Iris pigment epithelial cell (primary cell): ENCODE results near the gene OSBPL1A.
"Not testable (repeated sequence)": the region's sequence is repeated elsewhere in the genome, so short reads cannot be mapped to it uniquely, and the experiment has no call there.

Source experiments
- DNase-seq: peaks from one replicate; pipeline ENCODE4 v3.0.0-alpha.2; 2011; ENCODE audit warnings: low read depth

OSBPL1A gene

DNA sequence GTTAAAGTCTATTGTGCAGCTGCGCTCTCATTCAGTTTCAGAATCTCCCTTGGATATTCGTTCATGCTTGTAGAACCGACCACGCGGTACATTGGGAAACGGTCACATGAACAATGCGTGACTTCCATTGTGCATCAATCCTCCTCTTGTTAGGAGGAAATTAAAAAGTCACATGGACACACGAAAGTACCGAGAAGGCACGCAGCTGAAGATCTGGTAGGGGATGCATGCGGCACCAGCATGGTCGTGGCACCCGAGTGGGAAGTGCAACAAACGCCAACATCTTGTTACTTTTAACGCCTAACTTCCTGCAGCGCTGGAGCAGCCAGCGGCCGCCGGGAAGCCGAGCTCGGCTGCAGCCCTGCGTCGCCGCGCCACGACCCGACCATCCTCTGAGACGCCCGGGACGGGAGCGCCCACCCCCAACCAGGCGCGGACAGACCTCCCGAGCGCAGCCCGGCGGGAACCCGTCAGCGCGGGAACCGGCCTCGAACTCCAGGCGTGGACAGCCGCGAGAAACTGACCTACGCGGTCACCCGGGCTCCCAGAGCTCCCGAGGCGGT is 412 bp downstream of the OSBPL1A start:
- peak; percentile 83 for DNase-seq

DNA sequence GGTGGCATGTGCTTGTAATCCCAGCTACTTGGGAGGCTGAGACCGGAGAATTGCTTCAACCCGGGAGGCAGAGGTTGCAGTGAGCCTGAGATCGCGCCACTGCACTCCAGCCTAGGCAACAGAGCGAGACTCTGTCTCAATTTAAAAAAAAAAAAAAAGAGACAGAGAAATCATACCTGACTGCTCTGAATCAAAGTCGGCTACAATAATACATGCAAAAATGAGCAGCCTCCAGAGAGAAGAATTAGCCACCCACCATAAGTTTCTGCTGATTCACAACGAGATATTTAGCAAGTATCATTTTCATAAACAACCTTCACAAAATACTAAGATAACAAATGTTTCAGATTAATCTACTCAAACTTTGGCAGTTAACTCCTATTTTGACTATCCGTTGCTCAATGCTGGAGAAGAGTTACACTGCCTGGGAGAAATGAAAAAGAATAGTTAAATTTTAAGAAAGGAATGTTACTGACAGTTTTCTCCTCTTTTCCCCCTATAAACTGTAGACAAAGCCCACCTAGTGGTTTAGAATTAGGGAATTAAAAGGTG is 1.5 kb downstream of the OSBPL1A start:
- peak; percentile 58 for DNase-seq

DNA sequence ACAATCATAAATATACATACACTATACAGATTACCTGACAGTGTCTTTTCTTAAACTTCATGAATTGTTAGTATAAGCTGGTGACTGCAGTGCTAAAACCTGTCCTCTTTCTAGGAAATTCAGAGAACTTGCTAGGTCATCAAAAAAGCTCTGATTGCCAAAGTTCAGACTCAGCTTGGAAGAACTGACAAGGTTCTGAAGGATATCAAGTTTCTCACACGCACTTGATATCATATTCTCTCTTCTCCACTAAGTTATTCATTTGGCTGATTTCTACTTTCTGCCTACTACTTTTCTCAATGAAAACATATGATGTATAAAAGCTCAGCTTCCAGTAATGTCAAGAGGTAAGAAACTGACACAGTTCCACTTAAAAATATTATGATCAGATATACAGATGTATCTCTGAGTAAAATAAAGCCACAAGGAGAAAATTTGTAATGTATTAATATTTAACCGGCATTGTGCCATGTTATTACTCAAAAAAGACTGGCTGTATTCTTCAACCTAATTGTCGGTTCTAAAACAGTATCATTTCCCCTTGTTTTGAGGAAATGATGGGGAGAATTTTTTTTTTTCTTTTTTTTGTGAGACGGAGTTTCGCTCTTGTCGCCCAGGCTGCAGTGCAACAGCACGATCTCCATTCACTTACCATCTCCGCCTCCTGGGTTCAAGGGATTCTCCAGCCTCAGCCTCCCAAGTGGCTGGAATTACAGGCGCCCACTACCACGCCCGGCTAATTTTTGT is 2.4 kb downstream of the OSBPL1A start:
- peak; percentile 58 for DNase-seq

DNA sequence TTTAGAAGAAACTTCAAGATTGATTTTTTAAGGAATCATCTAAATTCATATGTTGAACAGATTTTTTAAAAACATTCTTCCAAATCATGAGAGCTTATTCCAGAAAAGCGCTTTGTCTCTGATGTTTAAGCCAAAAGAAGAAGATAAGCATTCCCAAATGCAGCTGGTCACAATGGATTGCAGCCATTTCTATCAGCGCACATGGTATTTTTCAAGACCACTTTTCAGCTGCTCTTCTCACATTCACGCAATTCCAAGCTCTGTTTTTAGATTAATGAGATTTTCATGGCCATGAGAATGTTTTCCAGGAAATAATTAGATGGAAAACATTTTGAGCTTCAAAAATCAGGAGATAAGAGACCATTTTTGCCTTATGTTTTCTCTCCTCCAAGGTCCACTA is 8.7 kb downstream of the OSBPL1A start:
- DNase-seq, result no peak

DNA sequence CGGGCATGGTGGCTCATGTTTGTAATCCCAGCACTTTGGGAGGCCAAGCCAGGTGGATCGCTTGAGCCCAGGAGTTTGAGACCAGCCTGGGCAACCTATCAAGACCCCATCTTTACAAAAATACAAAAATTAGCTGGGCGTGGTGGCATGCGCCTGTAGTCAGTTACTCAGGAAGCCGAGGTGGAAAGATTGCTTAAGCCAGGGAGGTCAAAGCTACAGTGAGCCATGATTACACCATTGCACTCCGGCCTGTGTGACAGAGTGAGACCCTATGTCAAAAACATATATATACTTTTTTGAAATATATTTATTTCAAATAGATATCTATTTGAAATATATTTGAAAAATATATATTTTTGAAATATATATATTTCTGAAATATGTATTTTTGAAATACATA is 10.9 kb downstream of the OSBPL1A start:
- no peak for DNase-seq

DNA sequence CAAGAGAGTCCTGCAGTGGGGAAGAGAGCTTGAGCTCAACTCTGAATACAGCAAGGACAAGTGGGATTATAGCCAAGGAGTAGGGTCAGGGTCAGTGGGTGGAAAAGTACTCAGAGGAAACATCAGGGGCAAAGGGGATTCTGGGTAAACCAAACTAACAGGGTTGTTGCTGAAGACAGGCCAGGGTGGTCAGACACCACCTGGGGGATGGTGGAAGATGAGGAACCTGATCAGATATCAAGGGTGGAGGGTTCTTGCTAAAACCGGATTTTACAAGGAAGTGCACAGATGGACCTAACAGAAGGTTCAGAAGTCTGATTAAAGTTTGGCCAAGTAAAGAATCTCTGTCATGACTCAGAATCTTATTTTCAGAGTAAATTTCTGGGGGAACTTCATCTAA is 16.5 kb downstream of the OSBPL1A start:
- no peak for DNase-seq

DNA sequence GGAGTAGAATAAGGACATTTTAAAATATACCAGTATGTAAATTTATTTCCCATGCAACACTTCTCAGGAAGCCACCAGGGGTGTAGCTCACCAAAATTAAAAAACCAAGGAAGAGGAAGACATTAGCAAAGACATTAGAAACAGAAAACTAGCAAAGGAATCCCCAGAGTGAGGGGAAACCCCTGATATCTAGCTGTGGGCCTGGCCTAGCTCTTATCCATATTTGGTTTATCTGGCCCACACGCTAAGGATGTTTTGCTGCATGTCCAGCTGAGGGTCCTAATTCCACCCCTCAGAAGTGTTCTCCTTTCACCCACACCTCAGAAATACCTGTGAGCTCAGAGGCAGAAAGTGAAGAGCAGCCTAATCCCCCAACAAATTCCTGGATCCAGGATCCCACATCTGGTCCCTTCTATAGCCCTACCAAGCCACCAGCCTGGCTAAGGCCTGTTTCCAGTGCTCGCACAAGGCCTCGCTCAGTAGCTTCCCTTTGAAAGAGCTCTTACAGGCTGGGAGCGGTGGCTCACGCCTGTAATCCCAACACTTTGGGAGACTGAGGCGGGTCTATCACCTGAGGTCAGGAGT is 17.4 kb downstream of the OSBPL1A start:
- no peak for DNase-seq

DNA sequence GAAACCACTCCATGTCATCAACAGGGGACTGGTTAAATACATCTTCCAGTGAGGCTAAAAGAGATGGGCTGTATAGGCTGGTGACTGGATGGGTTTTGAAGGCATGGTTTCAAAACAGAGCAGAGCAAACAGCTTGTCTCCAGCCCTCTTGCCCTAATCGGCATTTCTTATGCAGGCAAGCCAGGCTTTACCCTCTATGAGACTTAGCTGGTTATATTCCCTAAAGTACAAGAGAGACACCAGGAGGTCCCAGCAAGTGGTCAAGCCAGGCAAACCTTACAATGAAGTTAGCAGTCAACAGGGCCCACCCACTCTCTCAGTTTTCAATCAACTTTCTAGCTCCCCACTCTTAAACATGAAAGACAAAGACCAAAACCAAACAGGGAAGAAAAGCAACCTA is 19.0 kb downstream of the OSBPL1A start:
- no peak for DNase-seq

DNA sequence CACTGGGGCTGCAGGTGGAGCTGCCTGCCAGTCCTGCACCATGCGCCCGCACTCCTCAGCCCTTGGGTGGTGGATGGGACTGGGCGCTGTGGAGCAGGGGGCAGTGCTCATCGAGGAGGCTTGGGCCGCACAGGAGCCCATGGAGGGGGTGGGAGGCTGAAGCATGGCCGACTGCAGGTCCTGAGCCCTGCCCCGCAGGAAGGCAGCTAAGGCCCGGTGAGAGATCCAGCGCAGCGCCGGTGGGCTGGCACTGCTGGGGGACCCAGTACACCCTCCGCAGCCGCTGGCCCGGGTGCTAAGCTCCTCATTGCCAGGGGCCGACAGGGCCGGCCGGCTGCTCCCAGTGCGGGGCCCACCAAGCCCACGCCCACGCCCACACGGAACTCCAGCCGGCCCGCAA is 21.1 kb downstream of the OSBPL1A start:
- not testable (repeated sequence) for DNase-seq

DNA sequence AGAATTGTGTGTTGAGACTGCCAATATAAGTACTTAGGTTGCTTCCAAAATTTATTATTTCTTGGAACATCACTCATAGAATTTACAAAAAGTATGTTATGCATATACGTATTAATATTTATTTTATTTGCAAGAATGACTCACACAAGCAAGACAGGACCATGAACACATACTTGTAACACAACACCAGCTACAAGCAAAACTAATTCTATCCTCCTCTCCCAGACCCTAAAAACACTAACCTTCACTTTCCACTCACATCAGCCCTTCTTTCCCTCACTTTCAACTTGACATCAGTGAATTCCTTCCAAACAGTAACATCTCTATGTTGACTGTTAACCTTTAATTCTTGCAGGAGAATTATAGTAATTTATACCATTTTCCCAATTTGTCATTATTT is 24.3 kb downstream of the OSBPL1A start:
- DNase-seq, result peak; percentile 61

DNA sequence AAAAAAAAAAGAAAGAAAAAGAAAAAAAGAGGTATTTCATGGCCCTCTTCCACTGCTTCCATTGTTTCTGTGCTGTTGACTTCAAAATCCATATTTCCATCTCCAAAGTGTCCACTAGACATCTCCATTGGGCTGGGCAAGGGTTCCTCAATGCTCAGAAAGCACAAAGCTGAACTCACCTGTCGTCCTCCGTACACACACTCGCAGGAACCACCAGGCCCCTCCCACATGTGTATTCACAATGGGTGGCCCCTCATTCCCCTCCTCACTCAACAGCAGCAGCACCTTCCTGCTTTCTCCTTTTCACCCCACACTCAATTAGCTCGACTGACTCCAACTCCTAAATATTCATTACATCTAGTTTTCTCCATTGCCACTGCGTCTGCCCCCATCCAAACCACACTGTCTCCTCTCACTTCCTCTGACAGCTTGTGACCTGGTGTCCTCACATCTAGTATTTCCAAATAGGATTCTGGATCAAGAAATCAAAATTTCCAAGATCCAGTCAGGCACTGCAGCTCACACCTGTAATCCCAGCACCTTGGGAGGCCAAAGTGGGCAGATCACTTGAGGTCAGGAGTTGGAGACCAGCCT is 25.2 kb downstream of the OSBPL1A start:
- no peak for DNase-seq

DNA sequence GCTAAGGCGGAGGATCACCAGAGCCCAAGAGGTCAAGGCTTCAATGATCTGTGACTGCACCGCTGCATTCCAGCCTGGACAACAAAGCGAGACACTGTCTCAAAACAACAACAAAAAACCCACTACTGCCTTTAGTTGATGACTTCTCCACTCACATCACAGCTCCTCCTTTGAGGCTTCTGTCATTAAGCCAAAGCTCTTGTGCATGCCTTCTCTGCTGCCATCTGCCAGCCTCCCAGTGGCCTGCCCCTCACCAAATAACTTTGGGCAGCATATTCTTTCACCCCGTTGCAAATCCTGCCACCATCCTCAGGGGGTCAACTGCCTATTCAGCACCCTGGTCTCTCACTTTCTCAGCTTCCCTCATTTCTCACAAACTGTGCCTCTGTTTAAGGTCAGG is 27.5 kb downstream of the OSBPL1A start:
- DNase-seq, result no peak

DNA sequence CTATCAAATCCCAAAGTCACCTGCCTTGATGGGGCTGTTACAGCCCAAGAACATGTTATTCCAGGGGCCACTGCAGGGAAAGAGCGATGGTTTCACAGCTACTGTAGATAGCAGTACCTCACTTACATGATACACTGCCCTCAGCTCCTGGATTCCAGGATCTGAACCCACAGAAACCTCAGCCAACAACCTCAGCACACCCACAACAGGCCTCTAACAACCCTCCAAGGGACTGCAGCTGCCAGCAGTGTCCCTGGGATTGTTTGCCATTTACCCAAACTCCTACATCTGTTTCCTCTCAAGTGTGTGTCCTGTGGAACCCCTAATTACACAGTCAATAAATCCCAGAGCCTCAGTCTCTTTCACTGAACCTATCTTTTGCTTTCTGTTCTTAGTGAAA is 28.2 kb downstream of the OSBPL1A start:
- DNase-seq, result peak; percentile 15

DNA sequence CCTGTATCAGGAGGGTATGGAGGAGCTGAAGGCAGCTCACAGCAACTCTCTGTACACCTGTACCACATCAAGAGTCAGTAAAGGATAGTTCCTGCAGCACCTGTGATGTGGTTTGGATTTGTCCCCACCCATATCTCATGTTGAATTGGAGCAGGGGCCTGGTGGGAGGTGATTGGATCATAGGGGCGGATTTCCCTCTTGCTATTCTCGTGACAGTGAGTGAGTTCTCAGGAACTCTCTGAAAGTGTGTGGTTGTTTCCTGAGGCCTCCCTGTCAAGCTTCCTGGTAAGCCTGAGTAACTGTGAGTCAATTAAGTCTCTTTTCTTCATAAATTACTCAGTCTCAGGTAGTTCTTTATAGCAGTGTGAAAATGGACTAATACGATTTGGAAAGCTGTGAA is 28.9 kb downstream of the OSBPL1A start:
- peak; percentile 30 for DNase-seq

DNA sequence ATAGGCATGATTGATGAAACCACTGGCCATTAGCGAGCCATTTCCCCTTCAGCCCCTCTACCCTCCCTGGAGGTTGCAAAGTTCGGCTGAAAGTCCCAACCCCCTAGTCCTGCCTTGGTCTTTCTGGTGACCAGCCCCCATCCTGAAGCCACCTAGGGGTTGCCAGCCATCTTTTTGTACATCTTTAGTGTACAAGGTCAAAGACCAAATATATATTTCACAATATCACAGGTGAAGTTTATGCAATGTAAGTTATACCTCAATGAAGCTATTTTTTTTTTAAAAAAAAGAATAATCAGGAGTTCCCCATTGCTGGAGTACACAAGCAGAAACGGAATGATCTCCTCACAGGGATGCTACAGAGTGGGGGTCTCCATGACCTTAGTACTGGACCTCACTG is 31.3 kb downstream of the OSBPL1A start:
- no peak for DNase-seq

DNA sequence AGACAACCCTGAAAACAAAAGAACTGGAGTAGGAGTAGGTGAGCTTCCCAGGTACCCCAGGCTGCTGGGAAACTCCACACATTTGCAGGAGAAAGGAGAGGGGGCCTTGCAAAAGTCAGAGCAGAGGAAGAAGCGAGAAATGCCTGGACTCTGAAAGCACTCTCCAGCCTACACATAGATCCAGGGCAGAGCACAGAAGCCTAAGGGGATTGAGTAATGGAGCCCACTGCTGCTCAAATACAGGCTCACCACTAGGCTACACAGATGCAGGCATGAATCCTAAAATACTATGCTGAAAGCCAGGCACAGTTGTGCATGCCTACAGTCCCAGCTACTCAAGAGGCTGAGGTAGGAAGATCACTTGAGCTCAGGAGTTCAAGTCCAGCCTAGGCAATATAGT is 33.4 kb downstream of the OSBPL1A start:
- no peak for DNase-seq

DNA sequence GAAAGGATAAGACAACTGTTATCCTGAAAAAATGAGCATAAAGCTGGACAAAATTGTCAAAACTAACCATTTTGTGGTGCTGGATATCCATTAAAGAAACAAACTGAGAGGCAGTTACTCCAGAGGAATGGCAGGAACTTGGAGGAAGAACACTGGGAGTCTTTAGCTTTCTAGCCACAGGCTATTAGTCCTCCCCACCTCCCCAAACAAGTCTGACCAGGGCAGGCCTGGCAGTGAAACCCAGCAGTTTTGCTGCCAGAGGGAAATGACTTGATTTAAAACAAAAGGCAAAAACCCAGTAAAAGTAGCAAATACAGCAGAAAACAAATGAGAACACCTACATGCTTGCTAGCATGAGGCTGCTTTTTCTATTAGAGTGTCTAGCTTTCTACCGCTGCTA is 34.9 kb downstream of the OSBPL1A start:
- no peak for DNase-seq

DNA sequence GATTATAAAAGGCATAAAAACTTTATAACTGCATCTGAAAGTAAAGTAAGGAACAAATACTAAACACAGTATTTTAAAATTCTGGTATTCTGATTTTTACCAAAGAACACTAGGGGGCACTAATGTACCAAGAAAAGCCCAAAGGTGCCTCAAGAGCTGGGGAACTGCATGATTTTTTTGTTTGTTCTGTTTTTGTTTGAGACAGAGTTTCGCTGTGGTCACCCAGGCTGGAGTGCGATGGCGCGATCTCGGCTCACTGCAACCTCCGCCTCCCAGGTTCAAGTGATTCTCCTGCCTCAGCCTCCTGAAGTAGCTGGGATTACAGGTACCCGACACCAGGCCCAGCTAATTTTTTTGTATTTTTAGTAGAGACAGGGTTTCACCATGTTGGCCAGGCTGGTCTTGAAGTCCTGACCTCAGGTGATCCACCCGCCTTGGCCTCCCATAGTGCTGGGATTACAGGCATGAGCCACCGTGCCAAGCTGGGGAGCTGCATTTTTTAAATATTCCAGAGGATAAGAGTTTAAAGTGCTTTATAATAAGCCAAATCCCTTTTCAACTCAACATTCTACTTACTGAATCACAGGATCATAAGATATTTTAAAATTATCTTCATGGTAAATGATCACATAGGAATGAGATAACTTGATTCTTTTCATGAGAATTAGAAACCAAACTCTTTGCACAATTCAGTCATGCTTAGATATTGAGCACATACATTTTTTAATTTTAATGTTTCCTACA is 37.7 kb downstream of the OSBPL1A start:
- peak; percentile 50 for DNase-seq

DNA sequence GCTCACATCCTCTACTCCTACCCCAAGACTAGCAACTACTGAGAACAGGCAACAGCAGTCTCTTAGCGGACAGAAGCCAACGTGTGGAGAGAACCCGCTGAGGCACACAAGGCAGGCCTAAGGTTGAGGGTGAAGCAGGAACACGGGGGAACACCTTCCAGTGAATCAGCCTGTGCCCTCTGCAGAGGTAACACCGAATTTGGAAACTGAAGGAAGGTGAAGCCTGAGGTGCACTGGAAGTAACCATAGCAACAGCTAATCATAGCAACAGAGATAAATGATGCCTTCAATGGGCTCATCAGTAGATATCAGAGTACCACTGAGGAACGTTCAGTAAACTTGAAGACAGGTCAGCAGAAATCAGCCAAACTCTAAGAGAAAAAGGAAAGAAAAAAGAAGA is 43.3 kb downstream of the OSBPL1A start:
- DNase-seq, result no peak

DNA sequence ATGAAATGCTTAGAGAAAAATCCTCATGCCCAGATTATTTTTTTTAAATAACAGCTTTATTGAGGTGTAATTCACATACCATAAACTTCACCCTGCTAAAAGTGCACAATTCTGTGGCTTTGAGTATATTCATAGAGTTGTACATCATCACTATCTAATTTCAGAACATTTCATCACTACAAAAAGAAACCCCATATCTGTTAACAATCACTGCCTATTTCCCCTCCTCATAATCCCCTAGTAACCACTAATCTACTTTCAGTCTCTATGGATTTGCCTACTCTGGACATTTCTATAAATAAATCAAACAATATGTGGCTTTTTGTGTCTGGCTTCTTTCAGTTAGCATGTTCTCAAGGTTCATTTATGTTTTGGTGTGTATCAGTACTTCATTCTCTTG is 51.4 kb downstream of the OSBPL1A start:
- DNase-seq, result peak; percentile 61

DNA sequence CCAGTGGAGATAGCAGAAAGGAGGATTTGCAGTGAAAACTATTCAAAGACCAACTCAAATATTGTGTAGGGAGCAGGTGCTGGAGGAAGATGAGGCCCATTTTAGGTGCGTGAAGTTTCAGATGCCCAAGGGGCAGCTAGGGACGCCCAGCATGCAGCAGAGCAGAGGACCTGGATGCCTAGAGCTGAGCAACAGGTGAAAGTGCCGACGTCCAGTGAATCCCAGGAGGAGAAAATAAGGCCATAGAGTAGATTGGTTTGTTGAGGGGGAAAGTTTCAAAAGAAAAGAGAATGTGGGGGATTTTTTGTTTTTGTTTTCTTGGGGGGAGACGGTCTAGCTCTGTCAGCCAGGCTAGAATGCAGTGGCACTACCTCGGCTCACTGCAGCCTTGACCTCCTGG is 53.1 kb downstream of the OSBPL1A start:
- DNase-seq, result no peak

DNA sequence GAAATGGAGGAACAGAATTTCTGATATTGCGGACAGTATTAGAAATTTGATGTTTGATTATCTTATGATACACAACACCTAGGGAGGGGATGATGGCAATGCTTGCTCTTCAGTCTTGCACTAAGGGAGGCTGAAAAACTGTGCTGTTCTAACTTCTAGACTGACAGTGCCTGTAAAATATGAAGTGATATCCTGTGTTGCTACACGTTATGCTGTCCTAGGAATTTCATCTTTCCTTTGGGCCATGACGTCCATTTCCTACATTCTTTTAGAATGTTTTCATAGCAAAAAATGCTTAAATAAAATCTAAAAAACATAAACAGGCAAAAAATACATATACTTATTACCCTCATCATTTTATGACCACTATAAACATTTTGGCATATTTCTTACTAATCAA is 55.3 kb downstream of the OSBPL1A start:
- peak; percentile 81 for DNase-seq
